Suprapubic skin (tissue), 4 donors: ENCODE results near the gene CEBPB.

Source experiments
- CTCF ChIP-seq, 2 donors: fragments of 200-600 bp in 1 of 2; fragments of 450-650 bp in 1 of 2; sonication (generic) in 1 of 2; IDR thresholded peaks; one replicate each; pipeline ENCODE4 v1.5.1; 2016 to 2019; ENCODE audit warnings: antibody characterized with exemption in 2 of 2, mild to moderate bottlenecking in 1 of 2, moderate library complexity in 1 of 2
- POLR2A ChIP-seq, 2 donors: fragments of 450-650 bp; IDR thresholded peaks; one replicate each; pipeline ENCODE4 v1.6.1; 2017; ENCODE audit warnings: antibody characterized with exemption in 2 of 2, mild to moderate bottlenecking in 2 of 2, moderate library complexity in 2 of 2
- POLR2AphosphoS5 ChIP-seq, 3 donors: sonication (generic); formaldehyde crosslinking; IDR thresholded peaks; one replicate each; pipeline ENCODE4 v1.6.1; 2017; ENCODE audit warnings: antibody characterized with exemption in 3 of 3

- TF ChIP-seq CTCF (IDR thresholded peaks at IDR 0.05) = no peak
- no peak for TF ChIP-seq POLR2AphosphoS5 (IDR thresholded peaks at IDR 0.05)
- no peak for TF ChIP-seq POLR2A (IDR thresholded peaks at IDR 0.05)
Observed at GRCh38 chr20:50200482-50201104, 10.0 kb downstream of the CEBPB start.
